GM12875 (cell line): ENCODE results near the gene DOLPP1.

ENCODE experiments used
- H3K4me3 ChIP-seq: one replicate; pipeline ENCODE4 v1.5.1; 2011; ENCODE audit warnings: low read depth, low read length, control low read depth
- CTCF ChIP-seq: IDR thresholded peaks from 2 replicates; pipeline ENCODE4 v1.5.1; 2011; ENCODE audit warnings: low read depth, mild to moderate bottlenecking, control low read depth, inconsistent platforms, low read length, moderate library complexity, borderline replicate concordance; ENCODE audit not compliant: insufficient read depth

The DOLPP1 gene

DNA sequence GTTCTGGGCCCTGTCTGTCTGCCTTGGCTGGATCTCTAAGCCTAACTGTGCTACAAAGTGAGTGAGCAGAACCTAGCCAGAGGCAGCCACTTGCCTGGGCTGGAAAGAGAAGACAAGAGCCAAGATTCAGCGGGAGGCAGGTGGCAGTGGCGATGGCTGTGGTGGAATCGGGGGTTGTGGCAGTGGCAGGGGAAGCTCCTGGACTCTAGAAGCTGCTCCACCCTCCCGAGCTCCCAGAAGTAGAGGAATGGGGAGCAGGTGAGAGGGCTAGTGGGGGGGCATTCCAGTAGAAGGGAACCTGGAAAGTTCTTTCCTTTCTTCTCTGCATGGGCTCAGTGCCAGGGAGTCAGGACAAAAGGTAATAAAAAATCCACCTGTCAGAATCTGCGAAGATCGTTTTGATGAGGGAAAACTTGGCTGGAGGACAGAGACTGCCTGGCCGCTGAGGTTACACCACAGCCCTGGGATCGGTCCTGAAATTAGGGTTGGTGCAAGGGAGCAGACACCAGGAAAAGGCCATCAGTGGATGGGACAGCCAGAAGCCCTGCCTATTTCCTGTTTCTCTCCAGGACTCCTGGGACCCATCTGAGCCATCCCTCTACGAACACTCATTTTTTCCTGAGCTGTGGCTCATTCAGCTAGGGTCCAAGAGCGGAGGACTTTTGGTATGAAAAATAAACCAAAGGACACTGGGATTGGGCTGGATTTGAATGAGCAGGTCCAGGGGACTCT lies 28.1 kb downstream of the DOLPP1 start:
- no peak overlapping the region for H3K4me3 ChIP-seq
- no peak for TF ChIP-seq CTCF

DNA sequence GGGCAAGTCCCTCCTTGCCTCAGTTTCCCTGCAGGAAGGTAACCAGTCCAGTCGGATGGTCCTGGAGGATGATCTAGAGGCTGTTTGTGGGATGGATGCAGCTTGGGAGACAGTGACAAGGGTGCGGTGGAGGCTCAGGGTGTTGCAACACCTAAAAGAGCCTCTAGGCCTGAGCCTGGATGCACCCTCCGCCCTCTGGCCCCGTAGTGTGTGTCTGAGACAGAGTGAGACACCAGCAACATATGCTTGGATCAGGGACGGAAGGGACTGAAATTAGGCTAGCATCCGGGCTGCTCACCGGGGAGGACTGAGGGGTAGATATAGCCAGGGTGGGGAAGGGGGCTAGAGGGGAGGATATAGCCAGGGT lies 28.6 kb downstream of the DOLPP1 start:
- H3K4me3 ChIP-seq, result no peak overlapping the region
- TF ChIP-seq CTCF, result no peak

DNA sequence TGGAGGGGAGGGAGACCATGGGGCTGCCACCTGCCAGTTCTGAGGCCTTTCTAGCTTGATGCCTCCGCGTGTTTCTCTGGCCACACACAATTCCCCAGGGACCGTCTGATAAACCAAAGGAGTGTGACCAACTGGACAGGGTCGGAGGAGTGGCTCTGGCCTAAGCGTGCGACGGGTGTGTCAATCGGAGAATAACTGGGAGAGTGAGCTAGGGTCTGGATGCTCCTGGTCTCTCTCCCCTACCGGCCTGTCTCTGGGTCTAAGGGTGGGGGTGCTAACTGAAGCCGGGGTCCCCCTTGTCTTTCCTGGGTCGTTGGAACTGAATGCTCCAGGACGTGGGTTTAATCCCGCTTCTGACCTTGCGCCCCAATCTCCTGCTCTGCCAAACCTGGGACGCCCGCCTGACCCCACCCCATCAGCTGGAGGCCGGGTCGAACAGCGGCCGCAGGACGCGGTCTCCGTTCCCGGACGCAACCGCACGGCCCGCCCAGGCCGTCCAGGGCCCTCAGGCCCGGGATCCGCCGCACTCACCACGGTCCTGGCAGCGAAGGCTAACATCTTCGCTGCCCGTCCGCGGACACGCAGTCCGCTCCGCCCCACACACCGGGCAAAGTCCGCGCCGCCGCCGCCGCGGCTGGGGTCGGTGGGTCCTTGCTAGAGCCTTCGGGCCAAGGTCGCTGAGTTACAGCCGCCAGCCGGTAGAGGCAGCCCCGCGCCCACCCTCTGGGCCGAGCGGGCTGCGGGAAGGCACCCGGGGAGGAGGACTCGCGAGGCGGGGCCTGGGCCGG lies 29.2 kb downstream of the DOLPP1 start:
- no peak for TF ChIP-seq CTCF
- peak overlapping the region; percentile 65 for H3K4me3 ChIP-seq

GRCh38 chr9:129110740-129111527 lies 30.0 kb downstream of the DOLPP1 start, which contains the start of the genes CRAT and PTPA:
TSS of gene CRAT (minus strand) at chr9:129110793. CDS start at chr9:129110509, 284 bp downstream.
TSS of gene PTPA (plus strand) at chr9:129111415. CDS start at chr9:129111601, 186 bp downstream.
- no peak for TF ChIP-seq CTCF

DNA sequence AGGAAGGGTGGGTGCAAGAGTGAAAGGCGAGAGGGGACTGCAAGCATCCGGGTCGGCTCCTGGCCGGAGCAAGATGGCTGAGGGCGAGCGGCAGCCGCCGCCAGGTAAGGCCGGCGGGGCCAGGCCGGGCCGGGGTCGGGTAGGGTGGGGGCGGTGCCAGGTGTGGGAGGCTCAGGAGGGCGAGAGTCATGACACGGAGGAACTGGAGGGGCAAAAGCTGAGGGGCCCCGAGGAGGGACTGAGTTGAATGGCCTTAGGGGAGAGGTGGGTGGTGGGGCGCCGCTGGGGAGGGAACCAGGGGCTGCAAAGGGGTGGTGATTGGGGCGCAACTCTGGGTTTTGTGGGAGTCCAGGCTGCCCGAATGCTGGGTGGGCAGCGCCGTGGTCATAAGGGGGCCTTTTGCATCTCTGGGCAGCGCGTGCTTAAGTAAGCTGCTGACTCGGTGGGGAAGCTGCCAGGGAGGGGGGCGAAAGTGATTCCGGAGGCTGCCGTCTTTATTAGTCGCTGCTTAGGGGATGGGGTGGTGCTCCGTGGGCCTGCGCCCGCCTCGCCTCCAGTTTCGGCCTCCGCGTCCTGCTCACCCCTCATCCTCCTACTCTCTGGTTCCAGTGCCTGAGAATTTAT lies 30.7 kb downstream of the DOLPP1 start:
- H3K4me3 ChIP-seq, result peak overlapping the region; percentile 71
- TF ChIP-seq CTCF, result no peak

More at GRCh38 chr9:129110740-129111527, 30.0 kb downstream of the DOLPP1 start, which contains the start of the genes CRAT and PTPA:
- peak within 1 kb of the TSS; percentile 71 for H3K4me3 ChIP-seq

DNA sequence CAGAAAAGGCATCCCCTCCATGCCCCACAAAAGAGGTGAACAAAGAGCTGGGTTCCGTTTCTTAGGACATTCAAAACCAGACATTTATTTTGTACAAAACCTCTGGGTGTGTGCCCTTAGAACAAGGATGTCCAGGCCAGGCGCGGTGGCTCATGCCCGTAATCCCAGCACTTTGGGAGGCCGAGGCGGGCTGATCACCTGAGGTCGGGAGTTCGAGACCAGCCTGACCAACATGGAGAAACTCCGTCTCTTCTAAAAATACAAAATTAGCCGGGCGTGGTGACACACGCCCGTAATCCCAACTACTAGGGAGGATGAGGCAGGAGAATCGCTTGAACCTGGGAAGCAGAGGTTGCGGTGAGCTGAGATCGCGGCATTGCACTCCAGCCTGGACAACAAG lies 31.6 kb downstream of the DOLPP1 start:
- peak overlapping the region; percentile 71 for H3K4me3 ChIP-seq
